SK-N-MC (cell line): ENCODE results near the gene NIT2.

Experiments used
- EZH2 ChIP-seq: fragments of 200-600 bp; sonication (generic); IDR thresholded peaks from one replicate; pipeline ENCODE4 v1.6.1; 2017; ENCODE audit warnings: antibody characterized with exemption
- POLR2AphosphoS5 ChIP-seq: IDR thresholded peaks from 2 replicates; pipeline ENCODE4 v1.6.1; 2012; ENCODE audit warnings: mild to moderate bottlenecking, low read depth, low read length, borderline replicate concordance

DNA sequence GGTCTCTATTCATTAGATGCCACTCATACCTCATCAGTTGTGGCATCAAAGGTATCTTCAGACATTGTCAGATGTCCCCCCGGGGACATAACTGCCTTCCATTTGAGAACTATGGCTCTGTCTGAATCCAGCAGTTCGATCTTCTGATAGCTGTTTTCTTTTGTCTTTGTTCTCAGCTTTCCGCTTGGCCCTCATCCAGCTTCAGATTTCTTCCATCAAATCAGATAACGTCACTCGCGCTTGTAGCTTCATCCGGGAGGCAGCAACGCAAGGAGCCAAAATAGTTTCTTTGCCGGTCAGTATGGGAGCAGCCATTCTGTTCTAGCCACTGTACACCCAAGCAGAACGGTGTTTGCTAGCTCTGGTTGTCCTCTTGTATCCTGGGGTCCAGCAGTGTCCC lies 4.4 kb downstream of the NIT2 start:
- no peak for TF ChIP-seq EZH2
- TF ChIP-seq POLR2AphosphoS5: no peak
